NCI-H345 treated with DMSO at 0.1 percent for 48 hours (cell line): ENCODE data around the gene TMEM175.
A peak's percentile ranks its signal among the peaks of the same experiment; 100 is the strongest.
"Not testable (repeated sequence)": the region's sequence is repeated elsewhere in the genome, so short reads cannot be mapped to it uniquely, and the experiment has no call there.

Experiments
- DNase-seq: peaks from one replicate; lab custom pipeline; 2025; ENCODE audit not compliant: unreplicated experiment; lab: John Stamatoyannopoulos, UW

The TMEM175 gene

GRCh38 chr4:970046-970745 lies 37.9 kb downstream of the TMEM175 start:
- DNase-seq, result no peak

GRCh38 chr4:970854-971520 lies 38.7 kb downstream of the TMEM175 start:
- no peak for DNase-seq

GRCh38 chr4:971666-972500 lies 39.6 kb downstream of the TMEM175 start:
- DNase-seq, result no peak

- DNase-seq, result no peak
Observed at GRCh38 chr4:972651-973424, 40.6 kb downstream of the TMEM175 start.

GRCh38 chr4:973431-974397 lies 41.5 kb downstream of the TMEM175 start, which contains the start of gene DGKQ:
DGKQ (minus strand) TSS chr4:973569; CDS start chr4:973482, 87 bp downstream.
- DNase-seq, result peak; percentile 23

GRCh38 chr4:974668-975067 lies 42.4 kb downstream of the TMEM175 start:
- no peak for DNase-seq

GRCh38 chr4:976016-976415 lies 43.8 kb downstream of the TMEM175 start:
- not testable (repeated sequence) for DNase-seq

- DNase-seq, result no peak
Observed at GRCh38 chr4:978957-979701, 46.9 kb downstream of the TMEM175 start.

- no peak for DNase-seq
Observed at GRCh38 chr4:982291-982690, 50.0 kb downstream of the TMEM175 start.

GRCh38 chr4:982814-983213 lies 50.6 kb downstream of the TMEM175 start:
- no peak for DNase-seq

GRCh38 chr4:984336-985054 lies 52.2 kb downstream of the TMEM175 start:
- DNase-seq, result no peak

- DNase-seq, result no peak
Observed at GRCh38 chr4:985123-985830, 53.0 kb downstream of the TMEM175 start.

GRCh38 chr4:986428-986878 lies 54.2 kb downstream of the TMEM175 start:
- DNase-seq, result no peak

- peak; percentile 8 for DNase-seq
Observed at GRCh38 chr4:986879-987623, 54.8 kb downstream of the TMEM175 start, which contains the start of gene IDUA. IDUA (plus strand) TSS chr4:987044; CDS start chr4:987085, 41 bp downstream.

GRCh38 chr4:987624-988513 lies 55.6 kb downstream of the TMEM175 start:
- no peak for DNase-seq
